Activated CD8-positive, alpha-beta T cell treated with anti-CD3 and anti-CD28 coated beads, Interleukin-2, amount 10 ng/mL, durations not matched to agents 7 days and 5 days (primary cell): Measurements from ENCODE around the gene TRIM67. TPM values are rescaled to one million over a fixed set of nuclear protein-coding genes. Genes with fewer than 3 reads are reported as not detected.
"Not testable (repeated sequence)": the region's sequence is repeated elsewhere in the genome, so short reads cannot be mapped to it uniquely, and the experiment has no call there.

Source experiments
- ATAC-seq: fragments of 150-1000 bp; cut with Tn5 transposase; one replicate; pipeline ENCODE4 v1.10.0; 2021; ENCODE audit warnings: moderate library complexity
- CTCF ChIA-PET: fragments of 350-600 bp; sonication (Branson Sonifier 250); formaldehyde crosslinking; loops from one replicate; lab custom pipeline; 2021; ENCODE audit warnings: antibody characterized with exemption; lab: Charles Lee
- POLR2A ChIA-PET: fragments of 350-600 bp; sonication (Branson Sonifier 250); formaldehyde crosslinking; loops from one replicate; lab custom pipeline; 2021; ENCODE audit warnings: antibody characterized with exemption; lab: Charles Lee
- DNase-seq: peaks from one replicate; pipeline ENCODE4 v3.0.0-alpha.2; 2020
- H3K27ac Mint-ChIP-seq: one replicate; pipeline ENCODE4 v1.8.0; 2021; ENCODE audit warnings: mild to moderate bottlenecking, mixed read lengths
- H3K27me3 Mint-ChIP-seq: one replicate; pipeline ENCODE4 v1.8.0; 2021; ENCODE audit warnings: low read depth, mixed read lengths
- H3K36me3 Mint-ChIP-seq: one replicate; pipeline ENCODE4 v1.8.0; 2021; ENCODE audit warnings: low read depth, mixed read lengths
- H3K4me1 Mint-ChIP-seq: one replicate; pipeline ENCODE4 v1.8.0; 2021; ENCODE audit warnings: low read depth, mixed read lengths
- H3K4me3 Mint-ChIP-seq: one replicate; pipeline ENCODE4 v1.8.0; 2021; ENCODE audit warnings: mild to moderate bottlenecking, mixed read lengths
- H3K9me3 Mint-ChIP-seq: one replicate; pipeline ENCODE4 v1.8.0; 2022; ENCODE audit warnings: mixed read lengths; ENCODE audit not compliant: insufficient read depth
- total RNA-seq, 2 experiments: library from RNA; stranded (reverse); gene quantifications; one replicate each; pipeline ENCODE4 v1.2.3, GENCODE V29; 2021

The TRIM67 gene
- total RNA-seq, 2 experiments from 2014 or later = not detected

- ATAC-seq (no peak), DNase-seq (no peak)
- H3K4me1 Mint-ChIP-seq = peaks cover 7% of the 10 kb centered on the region
- peaks cover 13% of the 10 kb centered on the region for H3K27me3 Mint-ChIP-seq
- POLR2A ChIA-PET = no interaction called here
- no peak overlapping the region for H3K27ac Mint-ChIP-seq
- no peaks in the 10 kb centered on the region for H3K9me3 Mint-ChIP-seq
- CTCF ChIA-PET = no interaction called here
- no peaks in the 10 kb centered on the region for H3K36me3 Mint-ChIP-seq
- no peak overlapping the region for H3K4me3 Mint-ChIP-seq
These were observed 23.6 kb upstream of the TRIM67 start for GRCh38 chr1:231138236-231138635.

GRCh38 chr1:231139125-231139649 lies 22.7 kb upstream of the TRIM67 start:
- H3K36me3 Mint-ChIP-seq = no peaks in the 10 kb centered on the region
- ChIA-PET CTCF (interaction anchor here (0.6 to 1.1 kb wide), 2 partner anchors 22 to 154 kb away, joined by 3 read pairs; no protein-coding TSS in a partner anchor), POLR2A (no interaction called here)
- DNase-seq = no peak
- H3K4me1 Mint-ChIP-seq = peaks cover 7% of the 10 kb centered on the region
- no peak overlapping the region for H3K4me3 Mint-ChIP-seq
- H3K27me3 Mint-ChIP-seq = peaks cover 18% of the 10 kb centered on the region
- no peak overlapping the region for H3K27ac Mint-ChIP-seq
- no peaks in the 10 kb centered on the region for H3K9me3 Mint-ChIP-seq
- ATAC-seq = no peak

GRCh38 chr1:231139659-231140654 lies 21.9 kb upstream of the TRIM67 start:
- Mint-ChIP-seq H3K27ac (no peak overlapping the region), H3K9me3 (no peaks in the 10 kb centered on the region), H3K36me3 (no peaks in the 10 kb centered on the region), H3K27me3 (peaks cover 18% of the 10 kb centered on the region), H3K4me3 (no peak overlapping the region), H3K4me1 (peaks cover 7% of the 10 kb centered on the region)
- ATAC-seq (no peak), DNase-seq (no peak)
- ChIA-PET POLR2A (no interaction called here), CTCF (interaction anchor here (1.1 kb wide), 1 partner anchor 21 kb away, joined by 3 read pairs; no protein-coding TSS in a partner anchor)

- Mint-ChIP-seq H3K9me3 (no peaks in the 10 kb centered on the region), H3K4me3 (no peak overlapping the region), H3K36me3 (no peaks in the 10 kb centered on the region), H3K27ac (no peak overlapping the region), H3K4me1 (no peaks in the 10 kb centered on the region), H3K27me3 (peaks cover 27% of the 10 kb centered on the region)
- CTCF ChIA-PET = no interaction called here
- DNase-seq = no peak
- POLR2A ChIA-PET = no interaction called here
- no peak for ATAC-seq
These were observed 17.3 kb upstream of the TRIM67 start for GRCh38 chr1:231144416-231145193.

- CTCF ChIA-PET = no interaction called here
- H3K36me3 Mint-ChIP-seq = no peaks in the 10 kb centered on the region
- ATAC-seq = no peak
- POLR2A ChIA-PET = no interaction called here
- no peaks in the 10 kb centered on the region for H3K4me1 Mint-ChIP-seq
- no peaks in the 10 kb centered on the region for H3K9me3 Mint-ChIP-seq
- no peak for DNase-seq
- peaks cover 24% of the 10 kb centered on the region for H3K27me3 Mint-ChIP-seq
- H3K27ac Mint-ChIP-seq = no peak overlapping the region
- no peak overlapping the region for H3K4me3 Mint-ChIP-seq
These were observed 14.0 kb upstream of the TRIM67 start for GRCh38 chr1:231147896-231148295.

- CTCF ChIA-PET = no interaction called here
- Mint-ChIP-seq H3K4me1 (no peaks in the 10 kb centered on the region), H3K4me3 (no peak overlapping the region), H3K9me3 (no peaks in the 10 kb centered on the region), H3K27me3 (peaks cover 25% of the 10 kb centered on the region), H3K27ac (no peak overlapping the region), H3K36me3 (no peaks in the 10 kb centered on the region)
- POLR2A ChIA-PET = no interaction called here
- ATAC-seq (no peak), DNase-seq (no peak)
These were observed 10.0 kb upstream of the TRIM67 start for GRCh38 chr1:231151811-231152210.

GRCh38 chr1:231153726-231154125 lies 8.1 kb upstream of the TRIM67 start:
- CTCF ChIA-PET = no interaction called here
- ATAC-seq = no peak
- Mint-ChIP-seq H3K4me1 (no peaks in the 10 kb centered on the region), H3K27ac (no peak overlapping the region), H3K4me3 (no peak overlapping the region), H3K36me3 (no peaks in the 10 kb centered on the region), H3K27me3 (peaks cover 27% of the 10 kb centered on the region), H3K9me3 (no peaks in the 10 kb centered on the region)
- no peak for DNase-seq
- POLR2A ChIA-PET = interaction anchor here (1.0 kb wide), 1 partner anchor 545 kb away, joined by 4 read pairs; no protein-coding TSS in a partner anchor

- DNase-seq (no peak), ATAC-seq (no peak)
- ChIA-PET CTCF (no interaction called here), POLR2A (no interaction called here)
- H3K4me3 Mint-ChIP-seq = no peak overlapping the region
- no peaks in the 10 kb centered on the region for H3K9me3 Mint-ChIP-seq
- H3K4me1 Mint-ChIP-seq = no peaks in the 10 kb centered on the region
- peaks cover 43% of the 10 kb centered on the region for H3K27me3 Mint-ChIP-seq
- H3K36me3 Mint-ChIP-seq = no peaks in the 10 kb centered on the region
- no peak overlapping the region for H3K27ac Mint-ChIP-seq
These were observed 6.0 kb upstream of the TRIM67 start for GRCh38 chr1:231155808-231156207.

- ATAC-seq (no peak), DNase-seq (no peak)
- H3K9me3 Mint-ChIP-seq = no peaks in the 10 kb centered on the region
- H3K36me3 Mint-ChIP-seq = no peaks in the 10 kb centered on the region
- H3K27me3 Mint-ChIP-seq = peaks cover 49% of the 10 kb centered on the region
- H3K4me1 Mint-ChIP-seq = no peaks in the 10 kb centered on the region
- ChIA-PET POLR2A (no interaction called here), CTCF (no interaction called here)
- no peak overlapping the region for H3K27ac Mint-ChIP-seq
- H3K4me3 Mint-ChIP-seq = no peak overlapping the region
These were observed 4.5 kb upstream of the TRIM67 start for GRCh38 chr1:231157311-231157710.

- H3K27ac Mint-ChIP-seq, ATAC-seq, H3K9me3 Mint-ChIP-seq, DNase-seq, H3K36me3 Mint-ChIP-seq, POLR2A ChIA-PET, H3K4me3 Mint-ChIP-seq, H3K4me1 Mint-ChIP-seq, CTCF ChIA-PET: not testable (repeated sequence)
- peaks cover 54% of the 10 kb centered on the region for H3K27me3 Mint-ChIP-seq
These were observed 3.7 kb upstream of the TRIM67 start for GRCh38 chr1:231158141-231158540.

GRCh38 chr1:231159202-231159962 lies 2.5 kb upstream of the TRIM67 start:
- Mint-ChIP-seq H3K4me3 (no peak overlapping the region), H3K36me3 (no peaks in the 10 kb centered on the region)
- CTCF ChIA-PET = interaction anchor here (1.1 kb wide), 1 partner anchor 38 kb away, joined by 3 read pairs; no protein-coding TSS in a partner anchor

More at GRCh38 chr1:231159202-231159962, 2.5 kb upstream of the TRIM67 start:
- peaks cover 2% of the 10 kb centered on the region for H3K4me1 Mint-ChIP-seq
- no peak overlapping the region for H3K27ac Mint-ChIP-seq
- no peak for ATAC-seq
- peaks cover 57% of the 10 kb centered on the region for H3K27me3 Mint-ChIP-seq
- no peak for DNase-seq
- POLR2A ChIA-PET = no interaction called here
- H3K9me3 Mint-ChIP-seq = no peaks in the 10 kb centered on the region
